ENCODE data around the gene APOBR. TPM values are rescaled to one million over a fixed set of nuclear protein-coding genes. Genes with fewer than 3 reads are reported as not detected.

APOBR gene, protein sequence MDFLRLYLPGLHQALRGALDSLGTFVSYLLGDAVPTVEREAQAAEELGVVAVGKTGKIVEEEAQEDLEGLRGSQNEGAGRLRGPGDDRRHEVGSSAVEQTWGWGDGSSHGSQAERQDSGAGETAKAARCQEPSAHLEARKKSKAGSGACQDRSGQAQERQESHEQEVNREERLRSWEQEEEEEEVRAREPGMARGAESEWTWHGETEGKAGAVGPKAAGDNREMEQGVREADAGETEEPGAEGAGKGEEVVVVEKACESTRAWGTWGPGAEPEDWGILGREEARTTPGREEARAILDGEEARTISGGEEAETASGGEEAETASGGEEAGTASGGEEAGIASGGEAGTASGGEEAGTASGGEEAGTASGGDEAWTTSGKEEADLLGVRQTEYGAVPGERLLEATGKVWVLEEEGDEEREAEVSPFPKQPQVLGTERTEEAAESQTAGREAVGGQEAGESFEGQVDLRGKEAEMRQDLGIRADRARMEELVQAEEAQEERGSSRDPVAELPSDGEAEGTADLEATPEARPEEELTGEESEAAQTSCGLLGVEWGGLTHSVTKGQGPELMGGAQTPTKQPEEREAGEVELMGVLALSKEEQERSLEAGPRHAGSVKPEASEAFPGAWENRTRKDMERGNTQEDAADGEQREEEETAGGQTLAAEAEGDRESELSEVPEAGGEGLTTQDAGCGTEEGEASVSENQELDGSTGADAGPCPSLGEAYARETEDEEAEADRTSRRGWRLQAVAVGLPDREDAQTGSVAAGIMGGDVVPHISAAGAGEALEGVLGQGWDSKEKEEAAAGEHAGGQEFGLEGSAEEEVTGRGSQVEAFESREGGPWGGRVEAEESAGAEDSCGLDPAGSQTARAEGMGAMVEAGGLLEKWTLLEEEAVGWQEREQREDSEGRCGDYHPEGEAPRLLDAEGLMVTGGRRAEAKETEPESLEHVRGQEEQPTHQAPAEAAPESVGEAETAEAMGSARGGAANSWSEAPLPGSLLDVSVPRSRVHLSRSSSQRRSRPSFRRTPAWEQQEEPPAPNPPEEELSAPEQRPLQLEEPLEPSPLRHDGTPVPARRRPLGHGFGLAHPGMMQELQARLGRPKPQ
- 0.04 TPM in 1 of 2 replicates, not detected in the other for total RNA-seq

DNA sequence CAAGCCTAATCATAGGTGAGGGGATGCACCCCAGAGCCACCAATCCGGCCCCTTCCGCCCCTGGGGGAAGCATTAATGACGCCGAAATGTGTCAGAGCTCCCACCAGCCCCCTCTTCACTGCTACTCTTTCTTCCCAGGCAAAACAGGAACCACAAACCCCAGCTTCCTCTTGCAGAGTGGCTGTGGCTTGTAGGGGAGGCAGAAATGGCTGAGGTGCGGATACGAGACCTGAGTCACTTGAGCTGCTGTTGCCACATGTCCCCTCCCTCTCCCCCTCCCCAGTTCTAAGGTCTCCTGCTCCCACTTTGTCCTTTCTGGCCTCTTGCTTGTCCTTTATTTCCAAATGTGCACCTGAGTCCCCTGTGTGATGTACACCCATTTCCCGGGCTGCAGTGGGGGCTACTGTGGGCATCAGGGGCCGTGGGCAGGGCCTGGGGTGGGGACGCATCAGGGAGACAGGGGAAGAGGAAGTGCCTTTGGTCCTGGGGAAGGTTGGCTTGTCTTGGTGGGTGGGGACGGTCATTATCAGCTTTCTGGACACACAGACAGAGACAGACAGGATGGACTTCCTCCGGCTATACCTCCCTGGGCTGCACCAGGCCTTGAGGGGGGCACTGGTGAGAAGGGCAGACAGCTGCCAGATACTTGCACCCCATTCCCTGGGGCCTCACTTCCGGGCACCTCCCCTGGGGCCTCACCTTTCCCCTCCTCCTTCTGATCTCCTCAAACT is at the start of gene APOBR:
APOBR (plus strand) TSS at position 523 of the 731 bp plus-strand sequence; CDS start at position 562, 39 bp downstream.

DNA sequence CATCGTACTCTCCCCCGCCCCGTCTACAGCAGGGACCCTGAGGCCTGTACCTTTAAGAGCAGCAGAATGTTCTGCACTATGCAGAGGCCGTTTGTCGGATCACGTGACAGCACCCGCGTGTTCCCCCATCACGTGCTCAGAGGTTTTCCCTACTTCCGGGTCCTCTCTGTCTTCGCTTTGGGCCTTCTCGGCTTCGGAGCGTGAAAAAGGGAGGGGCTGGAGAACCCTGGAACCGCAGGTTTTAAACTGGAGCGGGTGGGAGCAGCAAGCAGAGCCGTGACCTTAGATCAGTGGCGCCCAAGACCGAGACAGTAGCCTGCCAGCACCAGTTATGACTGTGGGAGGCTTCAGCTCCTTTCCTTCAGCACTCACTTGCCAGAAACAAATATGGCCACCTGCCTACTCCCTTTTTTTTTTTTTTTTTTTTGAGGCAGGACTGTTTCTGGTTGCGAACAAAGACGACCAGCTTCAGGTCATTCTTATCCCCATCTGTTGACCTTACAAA is 2.4 kb upstream of the APOBR start, which contains the start of gene CLN3:
CLN3 (minus strand) TSS at position 105 of the 505 bp plus-strand sequence. CDS start 315 bp downstream, outside the sequence.

DNA sequence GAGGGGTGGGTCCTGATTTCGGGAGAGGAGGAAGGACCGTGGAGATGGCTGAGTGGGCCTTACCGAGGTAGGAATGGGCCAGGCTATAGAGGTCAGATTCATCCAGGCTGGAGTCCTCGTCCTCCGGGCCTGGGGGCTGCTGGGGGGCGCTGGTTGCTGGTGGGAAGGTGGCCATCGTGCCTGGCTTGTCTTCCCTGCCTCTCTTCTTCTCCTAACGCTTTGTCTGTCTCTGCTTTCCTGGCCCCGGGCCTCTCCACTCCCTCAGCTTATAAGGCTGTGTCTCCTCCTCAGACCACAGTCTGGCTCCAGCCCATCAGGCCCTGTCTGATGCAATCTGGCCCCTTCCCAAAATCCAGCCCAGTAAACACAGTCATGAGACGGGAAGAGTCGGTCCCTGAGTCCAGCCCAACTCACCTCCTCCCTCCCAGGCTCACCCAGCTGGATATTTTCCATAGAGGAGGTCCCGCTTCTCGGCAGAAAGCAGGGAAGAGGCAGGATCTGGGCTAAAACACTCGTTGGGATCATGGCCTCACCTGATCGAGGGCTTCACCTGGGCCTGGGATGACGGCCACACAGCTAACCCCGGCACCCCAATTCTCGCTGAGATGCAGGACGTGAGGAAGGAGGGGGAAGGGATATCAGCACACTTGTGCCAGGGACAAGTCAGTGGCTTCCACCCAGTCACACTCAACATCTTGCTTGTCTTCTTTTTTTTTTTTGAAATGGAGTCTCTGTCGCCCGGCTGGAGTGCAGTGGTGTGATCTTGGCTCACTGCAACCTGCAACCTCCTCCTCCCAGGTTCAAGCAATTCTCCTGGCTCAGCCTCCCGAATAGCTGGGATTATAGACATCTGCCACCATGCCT is 44.5 kb downstream of the APOBR start, which contains the start of gene NUPR1:
NUPR1 (minus strand) TSS at position 242 of the 864 bp plus-strand sequence; CDS start at position 175, 67 bp downstream.

Other genes starting within 250 kb of the APOBR start
- 0.08 TPM in 1 of 2 replicates, not detected in the other for gene SBK1, start 202.1 kb upstream of the APOBR start, total RNA-seq
- gene NPIPB6, start 131.1 kb upstream of the APOBR start, total RNA-seq: 0.04 and 0.47 TPM in 2 replicates
- 107 and 134 TPM in 2 replicates for gene EIF3CL, start 90.8 kb upstream of the APOBR start, total RNA-seq
- gene NPIPB7, start 22.3 kb upstream of the APOBR start, total RNA-seq: not detected in 2 replicates
- 4.5 and 9.3 TPM in 2 replicates for gene CLN3, start 2.6 kb upstream of the APOBR start, total RNA-seq
- not detected in 2 replicates for gene IL27, start 12.2 kb downstream of the APOBR start, total RNA-seq
- 20.5 and 35.1 TPM in 2 replicates for gene NUPR1, start 44.3 kb downstream of the APOBR start, total RNA-seq
- 14.3 and 17.2 TPM in 2 replicates for gene SGF29, start 59.3 kb downstream of the APOBR start, total RNA-seq
- gene SULT1A2, start 102.4 kb downstream of the APOBR start, total RNA-seq: 0.23 TPM in 1 of 2 replicates, not detected in the other
- 5.2 and 7.3 TPM in 2 replicates for gene SULT1A1, start 115.4 kb downstream of the APOBR start, total RNA-seq
- 0.11 TPM in 1 of 2 replicates, not detected in the other for gene NPIPB8, start 143.4 kb downstream of the APOBR start, total RNA-seq
- 151 and 224 TPM in 2 replicates for gene EIF3C, start 216.8 kb downstream of the APOBR start, total RNA-seq

All from hair follicular keratinocyte (primary cell).